ENCODE measurements around the gene CRHR2. TPM values are rescaled to one million over a fixed set of nuclear protein-coding genes. Genes with fewer than 3 reads are reported as not detected.

CRHR2 gene
- polyA plus RNA-seq, result under 1 TPM; 0.04 to 0.06 TPM

DNA sequence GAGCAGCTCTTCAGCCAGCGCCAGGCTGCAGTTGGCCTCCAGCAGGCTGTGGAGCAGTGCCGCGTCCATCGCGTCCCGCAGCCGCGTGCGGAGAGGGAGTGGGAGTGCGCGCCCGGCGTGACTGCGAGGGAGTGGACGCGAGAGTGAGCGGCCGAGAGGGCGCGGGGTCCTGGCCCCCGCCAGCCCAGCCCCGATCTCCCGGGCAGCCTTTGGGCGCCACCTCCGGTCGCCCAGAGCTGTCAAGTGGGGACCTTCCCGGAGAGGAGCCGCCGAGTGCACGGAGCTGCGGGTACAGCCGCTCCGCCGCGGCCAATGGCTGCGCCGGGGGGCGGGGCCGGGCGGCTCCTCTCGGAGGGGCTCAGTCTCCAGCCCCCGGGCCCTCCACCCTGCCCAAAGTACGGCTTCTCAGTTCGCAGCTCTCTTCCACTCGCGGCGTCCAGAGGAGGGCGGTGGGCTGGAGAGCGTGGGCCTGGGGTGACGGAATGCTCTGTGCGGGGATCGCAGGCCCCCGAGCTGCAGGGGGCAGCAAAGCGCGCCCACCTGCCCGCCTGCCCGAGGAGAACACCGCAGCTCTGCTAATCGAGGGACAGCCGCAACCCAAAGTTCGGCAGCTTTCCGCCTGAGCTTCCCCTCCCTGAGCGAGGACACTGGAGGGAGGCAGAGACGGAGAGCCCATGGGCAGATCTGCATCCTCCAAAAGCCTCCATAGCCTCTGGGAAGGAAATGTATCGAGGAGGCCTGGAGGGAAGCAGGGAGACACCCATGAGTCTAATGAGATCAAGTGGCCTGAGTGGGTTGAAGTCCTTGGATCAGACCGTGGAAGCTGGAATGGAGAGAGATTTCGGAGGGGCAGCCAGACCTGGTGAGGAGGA is at the start of gene CRHR2:
CRHR2 (minus strand) TSS at position 245 of the 872 bp plus-strand sequence; CDS start at position 69, 176 bp downstream.
- WGBS, 2 donors, result 6 to 8% methylated on average over 40 to 67 of the region's 67 CpGs
- H3K27me3 ChIP-seq (ENCODE audit: control insufficient read depth in 1 of 2, insufficient read depth in 2 of 2, low read length in 2 of 2), result peaks cover 0 to 13% of the 10 kb centered on the region in 2 donors
- no peaks in the 10 kb centered on the region for H3K9me3 ChIP-seq (ENCODE audit: control insufficient read depth in 2 of 2, insufficient read depth in 1 of 2, low read depth in 1 of 2, low read length in 1 of 2)
- no peaks in the 10 kb centered on the region for H3K36me3 ChIP-seq (ENCODE audit: control insufficient read depth in 2 of 2, insufficient read depth in 2 of 2, low read length in 1 of 2)
- H3K4me1 ChIP-seq (ENCODE audit: control insufficient read depth in 2 of 2, insufficient read depth in 2 of 2, low read length in 1 of 2), result peaks cover 7% of the 10 kb centered on the region in 2 donors
- H3K4me3 ChIP-seq (ENCODE audit: low read depth in 1 of 2, low read length in 2 of 2), result peak within 1 kb of the TSS; percentile 22 to 28
- no peak within 1 kb of the TSS for H3K27ac ChIP-seq (ENCODE audit: low read depth in 2 of 2, low read length in 1 of 2)

DNA sequence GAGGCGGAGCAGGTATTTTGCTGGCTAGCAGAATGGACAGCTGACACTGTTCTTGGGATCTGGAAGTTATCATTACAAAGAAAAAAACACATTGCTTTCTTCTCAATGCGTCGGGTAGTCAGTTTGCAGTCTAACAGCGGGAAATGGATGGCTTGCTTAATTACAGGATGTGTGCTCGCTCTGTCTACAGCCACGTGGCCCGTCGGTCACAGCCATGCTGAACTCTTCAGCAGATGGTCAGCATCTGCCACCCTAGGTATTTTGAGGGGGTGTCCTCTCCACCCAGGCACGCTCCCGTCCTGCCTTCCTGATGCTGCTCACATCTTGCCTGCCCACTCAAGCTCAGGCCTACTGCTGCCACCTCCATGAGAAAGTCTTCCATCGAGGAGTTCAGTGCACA is 49.3 kb upstream of the CRHR2 start:
- Histone ChIP-seq H3K4me1 (ENCODE audit: control insufficient read depth in 2 of 2, insufficient read depth in 2 of 2, low read length in 1 of 2) (no peaks in the 10 kb centered on the region), H3K27me3 (ENCODE audit: control insufficient read depth in 1 of 2, insufficient read depth in 2 of 2, low read length in 2 of 2) (no peaks in the 10 kb centered on the region), H3K9me3 (ENCODE audit: control insufficient read depth in 2 of 2, insufficient read depth in 1 of 2, low read depth in 1 of 2, low read length in 1 of 2) (no peaks in the 10 kb centered on the region), H3K27ac (ENCODE audit: low read depth in 2 of 2, low read length in 1 of 2) (no peak overlapping the region), H3K36me3 (ENCODE audit: control insufficient read depth in 2 of 2, insufficient read depth in 2 of 2, low read length in 1 of 2) (no peaks in the 10 kb centered on the region), H3K4me3 (ENCODE audit: low read depth in 1 of 2, low read length in 2 of 2) (no peak overlapping the region)
- 66 to 70% methylated on average over 11 of the region's 11 CpGs for WGBS, 2 donors

DNA sequence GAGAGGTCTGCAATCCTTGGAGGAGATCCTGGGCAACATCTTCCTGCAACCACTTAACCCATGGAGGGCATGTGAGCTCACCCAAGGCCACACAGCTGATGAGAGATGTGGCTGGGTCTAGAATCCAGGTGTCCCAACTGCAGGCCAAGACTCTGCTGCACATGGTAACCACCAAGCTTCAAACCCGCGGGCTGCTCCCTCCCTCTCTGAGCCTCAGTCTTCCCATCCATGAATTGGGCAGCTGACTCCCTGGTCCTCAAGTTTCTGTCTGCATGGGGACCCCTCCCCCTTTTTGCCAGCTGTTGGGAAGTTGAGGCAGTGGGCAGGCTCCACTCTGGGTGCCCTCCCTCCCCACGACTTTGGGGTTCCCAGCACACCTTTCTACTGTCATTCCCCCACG is 48.7 kb upstream of the CRHR2 start:
- Histone ChIP-seq H3K27me3 (ENCODE audit: control insufficient read depth in 1 of 2, insufficient read depth in 2 of 2, low read length in 2 of 2) (no peaks in the 10 kb centered on the region), H3K4me3 (ENCODE audit: low read depth in 1 of 2, low read length in 2 of 2) (no peak overlapping the region), H3K9me3 (ENCODE audit: control insufficient read depth in 2 of 2, insufficient read depth in 1 of 2, low read depth in 1 of 2, low read length in 1 of 2) (no peaks in the 10 kb centered on the region), H3K4me1 (ENCODE audit: control insufficient read depth in 2 of 2, insufficient read depth in 2 of 2, low read length in 1 of 2) (no peaks in the 10 kb centered on the region), H3K36me3 (ENCODE audit: control insufficient read depth in 2 of 2, insufficient read depth in 2 of 2, low read length in 1 of 2) (no peaks in the 10 kb centered on the region), H3K27ac (ENCODE audit: low read depth in 2 of 2, low read length in 1 of 2) (no peak overlapping the region)
- 87 to 89% methylated on average over 4 of the region's 4 CpGs for WGBS, 2 donors

- Histone ChIP-seq H3K27me3 (ENCODE audit: control insufficient read depth in 1 of 2, insufficient read depth in 2 of 2, low read length in 2 of 2) (no peaks in the 10 kb centered on the region), H3K27ac (ENCODE audit: low read depth in 2 of 2, low read length in 1 of 2) (no peak overlapping the region), H3K36me3 (ENCODE audit: control insufficient read depth in 2 of 2, insufficient read depth in 2 of 2, low read length in 1 of 2) (no peaks in the 10 kb centered on the region), H3K4me1 (ENCODE audit: control insufficient read depth in 2 of 2, insufficient read depth in 2 of 2, low read length in 1 of 2) (no peaks in the 10 kb centered on the region), H3K9me3 (ENCODE audit: control insufficient read depth in 2 of 2, insufficient read depth in 1 of 2, low read depth in 1 of 2, low read length in 1 of 2) (no peaks in the 10 kb centered on the region), H3K4me3 (ENCODE audit: low read depth in 1 of 2, low read length in 2 of 2) (no peak overlapping the region)
- 98 to 99% methylated on average over 2 of the region's 2 CpGs for WGBS, 2 donors
These were observed 47.8 kb upstream of the CRHR2 start for GRCh38 chr7:30730097-30730496.

- H3K36me3 ChIP-seq (ENCODE audit: control insufficient read depth in 2 of 2, insufficient read depth in 2 of 2, low read length in 1 of 2), result no peaks in the 10 kb centered on the region
- WGBS, 2 donors, result 53 to 58% methylated on average over 2 of the region's 2 CpGs
- no peaks in the 10 kb centered on the region for H3K27me3 ChIP-seq (ENCODE audit: control insufficient read depth in 1 of 2, insufficient read depth in 2 of 2, low read length in 2 of 2)
- H3K9me3 ChIP-seq (ENCODE audit: control insufficient read depth in 2 of 2, insufficient read depth in 1 of 2, low read depth in 1 of 2, low read length in 1 of 2), result no peaks in the 10 kb centered on the region
- H3K4me3 ChIP-seq (ENCODE audit: low read depth in 1 of 2, low read length in 2 of 2), result no peak overlapping the region
- H3K27ac ChIP-seq (ENCODE audit: low read depth in 2 of 2, low read length in 1 of 2), result no peak overlapping the region
- no peaks in the 10 kb centered on the region for H3K4me1 ChIP-seq (ENCODE audit: control insufficient read depth in 2 of 2, insufficient read depth in 2 of 2, low read length in 1 of 2)
These were observed 47.4 kb upstream of the CRHR2 start for GRCh38 chr7:30729642-30730041.

DNA sequence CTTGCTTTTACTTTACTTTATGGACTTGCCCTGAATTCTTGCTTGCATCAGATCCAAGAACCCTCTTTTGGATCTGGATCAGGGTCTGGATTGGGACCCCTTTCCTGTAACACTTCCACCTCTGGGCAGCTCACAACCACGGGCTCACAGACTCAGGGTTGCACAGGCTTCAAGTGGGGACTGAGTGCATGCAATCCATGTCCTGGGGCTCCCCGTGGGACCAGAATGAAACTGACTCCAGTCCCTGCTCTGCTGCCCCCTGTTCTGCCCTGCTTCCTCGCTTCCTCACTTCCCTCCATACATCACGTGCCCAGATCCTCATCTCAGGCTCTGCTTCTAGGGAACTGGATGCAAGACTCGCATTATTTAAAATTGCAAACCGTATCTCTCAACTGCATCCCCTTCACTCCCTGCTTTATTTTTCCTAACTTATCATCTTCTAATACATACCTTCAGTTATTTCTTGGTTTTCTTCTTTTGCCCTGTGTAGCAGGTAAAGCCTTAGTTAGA is 46.4 kb upstream of the CRHR2 start:
- WGBS, 2 donors, result 77% methylated on average over 6 of the region's 6 CpGs
- Histone ChIP-seq H3K27me3 (ENCODE audit: control insufficient read depth in 1 of 2, insufficient read depth in 2 of 2, low read length in 2 of 2) (no peaks in the 10 kb centered on the region), H3K4me1 (ENCODE audit: control insufficient read depth in 2 of 2, insufficient read depth in 2 of 2, low read length in 1 of 2) (no peaks in the 10 kb centered on the region), H3K36me3 (ENCODE audit: control insufficient read depth in 2 of 2, insufficient read depth in 2 of 2, low read length in 1 of 2) (no peaks in the 10 kb centered on the region), H3K4me3 (ENCODE audit: low read depth in 1 of 2, low read length in 2 of 2) (no peak overlapping the region), H3K27ac (ENCODE audit: low read depth in 2 of 2, low read length in 1 of 2) (no peak overlapping the region), H3K9me3 (ENCODE audit: control insufficient read depth in 2 of 2, insufficient read depth in 1 of 2, low read depth in 1 of 2, low read length in 1 of 2) (no peaks in the 10 kb centered on the region)

DNA sequence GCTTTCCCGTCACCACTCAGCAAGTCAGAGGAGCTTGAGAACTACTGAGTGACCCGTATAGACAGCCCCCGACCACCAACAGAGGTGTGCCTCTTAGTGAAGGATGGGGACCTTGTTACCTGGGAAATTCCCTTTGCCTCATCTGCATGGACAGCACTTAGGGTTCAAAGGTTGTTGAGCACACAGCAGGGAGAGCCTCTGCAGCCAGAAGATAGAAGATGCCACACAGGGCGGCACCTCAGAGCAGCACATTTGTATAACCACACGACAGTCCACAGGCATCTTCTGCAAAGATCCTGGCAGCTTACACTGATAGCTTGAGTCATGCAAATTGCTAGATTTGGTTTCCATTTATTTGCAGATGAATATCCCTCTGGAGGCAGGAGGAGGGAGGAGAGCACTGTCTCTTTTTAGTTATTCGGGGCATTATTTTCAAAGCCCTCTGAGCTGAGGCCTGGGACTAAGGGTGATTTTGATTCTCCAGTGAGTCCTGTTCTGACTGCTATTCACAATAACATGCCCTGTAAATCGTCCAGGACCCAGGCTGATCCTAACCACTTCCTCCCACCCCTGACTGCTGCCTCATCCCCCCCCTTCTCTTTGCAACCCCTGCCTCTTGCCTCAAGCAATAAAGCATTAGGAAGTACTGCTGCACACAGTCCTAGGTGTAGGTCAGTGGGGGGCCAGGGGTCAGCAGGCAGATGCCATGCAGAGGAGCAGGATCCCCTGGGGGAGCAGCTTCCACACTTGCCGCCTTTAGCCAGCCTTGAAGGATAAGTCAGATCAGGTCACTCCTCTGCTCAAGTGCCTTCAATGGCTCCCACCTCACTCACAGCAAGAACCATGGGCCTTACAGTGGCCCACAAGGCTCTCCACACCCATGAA is 45.0 kb upstream of the CRHR2 start:
- no peaks in the 10 kb centered on the region for H3K36me3 ChIP-seq (ENCODE audit: control insufficient read depth in 2 of 2, insufficient read depth in 2 of 2, low read length in 1 of 2)
- 59 to 60% methylated on average over 8 of the region's 8 CpGs for WGBS, 2 donors
- H3K4me3 ChIP-seq (ENCODE audit: low read depth in 1 of 2, low read length in 2 of 2), result no peak overlapping the region
- no peak overlapping the region for H3K27ac ChIP-seq (ENCODE audit: low read depth in 2 of 2, low read length in 1 of 2)
- H3K4me1 ChIP-seq (ENCODE audit: control insufficient read depth in 2 of 2, insufficient read depth in 2 of 2, low read length in 1 of 2), result peaks cover 0 to 2% of the 10 kb centered on the region in 2 donors
- no peaks in the 10 kb centered on the region for H3K27me3 ChIP-seq (ENCODE audit: control insufficient read depth in 1 of 2, insufficient read depth in 2 of 2, low read length in 2 of 2)
- no peaks in the 10 kb centered on the region for H3K9me3 ChIP-seq (ENCODE audit: control insufficient read depth in 2 of 2, insufficient read depth in 1 of 2, low read depth in 1 of 2, low read length in 1 of 2)

GRCh38 chr7:30726296-30727006 is 44.2 kb upstream of the CRHR2 start:
- Histone ChIP-seq H3K9me3 (ENCODE audit: control insufficient read depth in 2 of 2, insufficient read depth in 1 of 2, low read depth in 1 of 2, low read length in 1 of 2) (no peaks in the 10 kb centered on the region), H3K4me1 (ENCODE audit: control insufficient read depth in 2 of 2, insufficient read depth in 2 of 2, low read length in 1 of 2) (peaks cover 0 to 2% of the 10 kb centered on the region in 2 donors), H3K36me3 (ENCODE audit: control insufficient read depth in 2 of 2, insufficient read depth in 2 of 2, low read length in 1 of 2) (no peaks in the 10 kb centered on the region), H3K27me3 (ENCODE audit: control insufficient read depth in 1 of 2, insufficient read depth in 2 of 2, low read length in 2 of 2) (no peaks in the 10 kb centered on the region), H3K27ac (ENCODE audit: low read depth in 2 of 2, low read length in 1 of 2) (no peak overlapping the region), H3K4me3 (ENCODE audit: low read depth in 1 of 2, low read length in 2 of 2) (no peak overlapping the region)
- 94% methylated on average over 7 of the region's 7 CpGs for WGBS, 2 donors

GRCh38 chr7:30723776-30724175 is 41.5 kb upstream of the CRHR2 start:
- peaks cover 2 to 8% of the 10 kb centered on the region in 2 donors for H3K9me3 ChIP-seq (ENCODE audit: control insufficient read depth in 2 of 2, insufficient read depth in 1 of 2, low read depth in 1 of 2, low read length in 1 of 2)
- H3K36me3 ChIP-seq (ENCODE audit: control insufficient read depth in 2 of 2, insufficient read depth in 2 of 2, low read length in 1 of 2), result peaks cover 0 to 4% of the 10 kb centered on the region in 2 donors
- no peaks in the 10 kb centered on the region for H3K27me3 ChIP-seq (ENCODE audit: control insufficient read depth in 1 of 2, insufficient read depth in 2 of 2, low read length in 2 of 2)
- peaks cover 0 to 2% of the 10 kb centered on the region in 2 donors for H3K4me1 ChIP-seq (ENCODE audit: control insufficient read depth in 2 of 2, insufficient read depth in 2 of 2, low read length in 1 of 2)
- H3K4me3 ChIP-seq (ENCODE audit: low read depth in 1 of 2, low read length in 2 of 2), result no peak overlapping the region
- 60 to 75% methylated on average over 4 of the region's 4 CpGs for WGBS, 2 donors
- H3K27ac ChIP-seq (ENCODE audit: low read depth in 2 of 2, low read length in 1 of 2), result no peak overlapping the region

All from esophagus (tissue), 2 donors.